Fibroblast of lung (primary cell): ENCODE results near the gene PKNOX2.

Experiments
- EZH2 ChIP-seq: IDR thresholded peaks from 2 replicates; pipeline ENCODE4 v1.5.1; 2012; ENCODE audit warnings: low read length, control low read depth, mild to moderate bottlenecking; ENCODE audit errors: missing control alignments
- TF ChIP-seq, protein P1 (sequence below), 2 donors: IDR thresholded peaks in 1 of 2; conservative IDR thresholded peaks in 1 of 2; 1 replicate in 1 of 2; 2 replicates in 1 of 2; pipeline ENCODE4 v1.5.1; 2011 to 2012; ENCODE audit warnings: low read length in 2 of 2, control low read depth in 1 of 2, inconsistent platforms in 1 of 2, low read depth in 1 of 2, mild to moderate bottlenecking in 1 of 2

DNA sequence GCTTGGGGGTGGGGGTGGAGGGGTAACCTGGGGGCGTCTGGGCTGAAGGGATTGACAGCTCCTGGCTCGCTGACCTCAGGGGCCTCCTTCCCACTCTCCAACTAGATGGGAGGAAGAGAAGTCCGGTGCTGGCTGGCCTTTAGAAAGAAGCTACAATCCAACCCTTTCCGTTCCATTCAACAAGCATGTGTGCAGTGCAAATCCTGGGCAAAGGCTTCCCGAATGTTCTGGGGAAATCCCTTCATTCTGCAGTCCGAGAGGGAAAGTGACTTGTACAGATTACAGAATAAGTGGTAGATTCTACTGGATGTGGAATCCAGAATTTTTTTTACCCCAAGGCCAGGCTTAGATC lies 181.6 kb downstream of the PKNOX2 start:
- TF ChIP-seq, protein P1, sequence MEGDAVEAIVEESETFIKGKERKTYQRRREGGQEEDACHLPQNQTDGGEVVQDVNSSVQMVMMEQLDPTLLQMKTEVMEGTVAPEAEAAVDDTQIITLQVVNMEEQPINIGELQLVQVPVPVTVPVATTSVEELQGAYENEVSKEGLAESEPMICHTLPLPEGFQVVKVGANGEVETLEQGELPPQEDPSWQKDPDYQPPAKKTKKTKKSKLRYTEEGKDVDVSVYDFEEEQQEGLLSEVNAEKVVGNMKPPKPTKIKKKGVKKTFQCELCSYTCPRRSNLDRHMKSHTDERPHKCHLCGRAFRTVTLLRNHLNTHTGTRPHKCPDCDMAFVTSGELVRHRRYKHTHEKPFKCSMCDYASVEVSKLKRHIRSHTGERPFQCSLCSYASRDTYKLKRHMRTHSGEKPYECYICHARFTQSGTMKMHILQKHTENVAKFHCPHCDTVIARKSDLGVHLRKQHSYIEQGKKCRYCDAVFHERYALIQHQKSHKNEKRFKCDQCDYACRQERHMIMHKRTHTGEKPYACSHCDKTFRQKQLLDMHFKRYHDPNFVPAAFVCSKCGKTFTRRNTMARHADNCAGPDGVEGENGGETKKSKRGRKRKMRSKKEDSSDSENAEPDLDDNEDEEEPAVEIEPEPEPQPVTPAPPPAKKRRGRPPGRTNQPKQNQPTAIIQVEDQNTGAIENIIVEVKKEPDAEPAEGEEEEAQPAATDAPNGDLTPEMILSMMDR (conservative IDR thresholded peaks at IDR 0.05 in 1 of 2, IDR thresholded peaks at IDR 0.05 in 1 of 2; ENCODE audit: low read depth in 1 of 2, low read length in 2 of 2) = no peak
- TF ChIP-seq EZH2 = no peak
